ENCODE measurements around the gene GLI1.

The GLI1 gene

GRCh38 chr12:57521525-57522010, 62.0 kb downstream of the GLI1 start:
- Mint-ChIP-seq H3K9me3 (no peaks in the 10 kb centered on the region), H3K4me3 (peak overlapping the region; percentile 94), H3K27ac (peak overlapping the region; percentile 99), H3K36me3 (peaks cover 47% of the 10 kb centered on the region), H3K27me3 (no peaks in the 10 kb centered on the region), H3K4me1 (peaks cover 84% of the 10 kb centered on the region)
- no peak for ATAC-seq
